Erythroblast (primary cell): Measurements from ENCODE around the gene TOM1L1.

Source experiments
- GATA1 ChIP-seq: IDR thresholded peaks from 2 replicates; pipeline ENCODE4 v1.6.1; 2011; ENCODE audit warnings: low read depth, mild to moderate bottlenecking, control low read depth, low read length, moderate library complexity
- POLR2A ChIP-seq: IDR thresholded peaks from 2 replicates; pipeline ENCODE4 v1.6.1; 2011; ENCODE audit warnings: mild to moderate bottlenecking, low read length

DNA sequence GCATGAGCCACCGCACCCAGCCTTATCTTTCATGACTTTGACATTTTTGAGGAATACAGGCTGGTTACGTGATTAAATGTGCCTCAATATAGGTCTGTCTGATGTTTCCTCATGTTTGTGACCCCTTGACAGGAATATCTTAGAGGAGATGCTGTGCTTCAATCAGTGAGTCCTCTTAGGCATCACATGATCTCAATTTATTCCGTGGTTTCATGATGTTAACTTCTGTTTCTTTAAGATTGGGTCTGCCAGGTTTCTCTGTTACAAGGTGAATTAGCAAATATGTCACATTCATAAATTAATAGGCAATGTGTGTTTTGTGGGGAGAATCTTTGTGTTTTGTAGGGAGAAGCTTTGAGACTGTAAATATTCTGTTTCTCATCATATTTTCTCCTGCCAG is 71.2 kb downstream of the TOM1L1 start:
- TF ChIP-seq POLR2A (no peak), GATA1 (no peak)
